H9 (cell line): ENCODE data around the gene TOGARAM2. TPM values are rescaled to one million over a fixed set of nuclear protein-coding genes. Genes with fewer than 3 reads are reported as not detected.

Experiments used
- DNase-seq: peaks from one replicate; pipeline ENCODE4 v3.0.0-alpha.2; 2017
- H2AFZ ChIP-seq: one replicate; pipeline ENCODE4 v1.6.1; 2013; ENCODE audit warnings: mild to moderate bottlenecking, low read length, control low read depth, moderate library complexity
- H2AK5ac ChIP-seq: 2 replicates; pipeline ENCODE4 v1.6.1; 2013; ENCODE audit warnings: low read length, control low read depth, mixed read lengths; ENCODE audit not compliant: insufficient read length
- H2BK120ac ChIP-seq: one replicate; pipeline ENCODE4 v1.6.1; 2013; ENCODE audit warnings: low read depth, mild to moderate bottlenecking, low read length, control low read depth, inconsistent platforms; ENCODE audit not compliant: poor library complexity, severe bottlenecking
- H2BK12ac ChIP-seq: 2 replicates; pipeline ENCODE4 v1.6.1; 2013; ENCODE audit warnings: low read length, control low read depth, mixed read lengths, low read depth; ENCODE audit not compliant: insufficient read length
- H2BK15ac ChIP-seq: 2 replicates; pipeline ENCODE4 v1.6.1; 2013; ENCODE audit warnings: low read depth, low read length, control low read depth
- H2BK20ac ChIP-seq: one replicate; pipeline ENCODE4 v1.6.1; 2013; ENCODE audit warnings: low read depth, mild to moderate bottlenecking, low read length, control low read depth, inconsistent platforms; ENCODE audit not compliant: poor library complexity, severe bottlenecking
- H2BK5ac ChIP-seq: 2 replicates; pipeline ENCODE4 v1.6.1; 2013; ENCODE audit warnings: low read length, control low read depth, mixed read lengths; ENCODE audit not compliant: insufficient read length
- H3K14ac ChIP-seq: 2 replicates; pipeline ENCODE4 v1.6.1; 2013; ENCODE audit warnings: low read length, control low read depth; ENCODE audit not compliant: insufficient read depth
- H3K18ac ChIP-seq: 2 replicates; pipeline ENCODE4 v1.6.1; 2013; ENCODE audit warnings: low read depth, mild to moderate bottlenecking, mixed read lengths, low read length, control low read depth; ENCODE audit not compliant: insufficient read length
- H3K23ac ChIP-seq: 2 replicates; pipeline ENCODE4 v1.6.1; 2013; ENCODE audit warnings: low read length, control low read depth, mixed read lengths, low read depth; ENCODE audit not compliant: insufficient read length
- H3K23me2 ChIP-seq: 2 replicates; pipeline ENCODE4 v1.6.1; 2013; ENCODE audit warnings: low read depth, mild to moderate bottlenecking, mixed read lengths, low read length, control low read depth; ENCODE audit not compliant: insufficient read length, poor library complexity, severe bottlenecking
- H3K27ac ChIP-seq: 2 replicates; pipeline ENCODE4 v1.5.1; 2013; ENCODE audit warnings: low read length, control low read depth, mixed read lengths, low read depth; ENCODE audit not compliant: insufficient read length
- H3K27me3 ChIP-seq: 2 replicates; pipeline ENCODE4 v1.6.1; 2013; ENCODE audit warnings: low read length, control low read depth, inconsistent platforms; ENCODE audit not compliant: insufficient read depth
- H3K4ac ChIP-seq: 2 replicates; pipeline ENCODE4 v1.6.1; 2013; ENCODE audit warnings: low read depth, mild to moderate bottlenecking, control low read depth, inconsistent platforms, low read length, moderate library complexity
- H3K4me1 ChIP-seq: 2 replicates; pipeline ENCODE4 v1.6.1; 2013; ENCODE audit warnings: low read length, control low read depth, inconsistent platforms; ENCODE audit not compliant: insufficient read depth
- H3K4me2 ChIP-seq: 2 replicates; pipeline ENCODE4 v1.6.1; 2013; ENCODE audit warnings: low read length, control low read depth, mixed read lengths; ENCODE audit not compliant: insufficient read length, insufficient read depth
- H3K56ac ChIP-seq: 2 replicates; pipeline ENCODE4 v1.6.1; 2013; ENCODE audit warnings: low read depth, mild to moderate bottlenecking, mixed read lengths, low read length, control low read depth; ENCODE audit not compliant: insufficient read length
- H3K79me1 ChIP-seq: 2 replicates; pipeline ENCODE4 v1.6.1; 2013; ENCODE audit warnings: low read depth, mild to moderate bottlenecking, moderate library complexity, low read length, control low read depth, inconsistent platforms; ENCODE audit not compliant: insufficient read depth, poor library complexity, severe bottlenecking
- H3K79me2 ChIP-seq: 2 replicates; pipeline ENCODE4 v1.6.1; 2013; ENCODE audit warnings: low read length, control low read depth, inconsistent platforms; ENCODE audit not compliant: insufficient read depth
- H3K9ac ChIP-seq: 2 replicates; pipeline ENCODE4 v1.6.1; 2013; ENCODE audit warnings: low read length, control low read depth, mixed read lengths; ENCODE audit not compliant: insufficient read length; ENCODE audit errors: extremely low read depth
- H3K9me3 ChIP-seq: one replicate; pipeline ENCODE4 v1.6.1; 2013; ENCODE audit warnings: low read depth, low read length, inconsistent platforms; ENCODE audit not compliant: control insufficient read depth
- H3T11ph ChIP-seq: one replicate; pipeline ENCODE4 v1.6.1; 2013; ENCODE audit warnings: mild to moderate bottlenecking, low read length, control low read depth, inconsistent platforms
- H4K20me1 ChIP-seq: one replicate; pipeline ENCODE4 v1.6.1; 2013; ENCODE audit not compliant: control insufficient read depth, insufficient read length, insufficient read depth
- H4K5ac ChIP-seq: 2 replicates; pipeline ENCODE4 v1.6.1; 2013; ENCODE audit warnings: low read depth, mild to moderate bottlenecking, mixed read lengths, low read length, control low read depth; ENCODE audit not compliant: insufficient read length
- H4K8ac ChIP-seq: replicated peaks from 2 replicates; pipeline ENCODE4 v1.6.1; 2013; ENCODE audit warnings: low read length, control low read depth, mixed read lengths, low read depth; ENCODE audit not compliant: insufficient read length
- H4K91ac ChIP-seq: 2 replicates; pipeline ENCODE4 v1.6.1; 2013; ENCODE audit warnings: low read depth, mild to moderate bottlenecking, moderate library complexity, mixed read lengths, low read length, control low read depth; ENCODE audit not compliant: insufficient read length
- H3K27ac Mint-ChIP-seq, 3 experiments: 2 replicates in 2 of 3; 3 replicates in 1 of 3; pipeline ENCODE4 v1.8.0; 2020 to 2021; ENCODE audit warnings: mixed read lengths in 3 of 3, mild to moderate bottlenecking in 1 of 3, moderate library complexity in 1 of 3
- H3K27me3 Mint-ChIP-seq: 2 replicates; pipeline ENCODE4 v1.8.0; 2021; ENCODE audit warnings: low read depth, mild to moderate bottlenecking, moderate library complexity, mixed read lengths
- H3K36me3 Mint-ChIP-seq, 3 experiments: 2 replicates in 2 of 3; 3 replicates in 1 of 3; pipeline ENCODE4 v1.8.0; 2020 to 2021; ENCODE audit warnings: low read depth in 3 of 3, mixed read lengths in 3 of 3; ENCODE audit not compliant: insufficient read depth in 1 of 3
- H3K4me1 Mint-ChIP-seq, 2 experiments: 2 replicates each; pipeline ENCODE4 v1.8.0; 2020; ENCODE audit warnings: mixed read lengths in 2 of 2
- H3K4me3 Mint-ChIP-seq, 2 experiments: 2 replicates in 1 of 2; 3 replicates in 1 of 2; pipeline ENCODE4 v1.8.0; 2020 to 2021; ENCODE audit warnings: mild to moderate bottlenecking in 2 of 2, mixed read lengths in 2 of 2, moderate library complexity in 1 of 2
- H3K9me3 Mint-ChIP-seq, 2 experiments: 2 replicates in 1 of 2; 3 replicates in 1 of 2; pipeline ENCODE4 v1.8.0; 2020; ENCODE audit warnings: mild to moderate bottlenecking in 2 of 2, mixed read lengths in 2 of 2, moderate library complexity in 1 of 2
- CTCF ChIP-seq: fragments of 200-600 bp; sonication (generic); conservative IDR thresholded peaks from 3 replicates; pipeline ENCODE4 v1.8.0; 2021; ENCODE audit warnings: antibody characterized with exemption, mild to moderate bottlenecking
- WGBS: extraction: QIAGEN DNeasy Blood & Tissue Kit; methylation state at CpG from one replicate; pipeline ENCODE4 v1.1.7; 2013; ENCODE audit warnings: missing lambda C conversion rate, low lambda C conversion rate, mixed read lengths; ENCODE audit not compliant: insufficient read length; ENCODE audit errors: extremely low coverage; 5-methylcytosine and 5-hydroxymethylcytosine counted together
- total RNA-seq: library from RNA; stranded (reverse); gene quantifications from 2 replicates; pipeline ENCODE4 v1.2.1, GENCODE V29; 2021

Gene TOGARAM2
- total RNA-seq, 1 experiment from 2014 or later: 0.83 TPM

GRCh38 chr2:29009270-29009669, 28.2 kb downstream of the TOGARAM2 start:
- Mint-ChIP-seq H3K4me3 (no peak overlapping the region), H3K27ac (peak overlapping the region in 1 of 3 experiments; percentile 32; a peak in 2 of 7 replicates), H3K36me3 (no peaks in the 10 kb centered on the region), H3K4me1 (peaks cover 17 to 24% of the 10 kb centered on the region in 2 experiments), H3K27me3 (no peaks in the 10 kb centered on the region), H3K9me3 (no peaks in the 10 kb centered on the region)
- no peak overlapping the region for H3K4me2 ChIP-seq
- no peak overlapping the region for H3K4ac ChIP-seq
- H3K23me2 ChIP-seq: no peaks in the 10 kb centered on the region
- H3K4me1 ChIP-seq: no peaks in the 10 kb centered on the region; the same call in 1 of the 2 replicates
- H4K20me1 ChIP-seq: no peaks in the 10 kb centered on the region
- H3K23ac ChIP-seq: no peak overlapping the region
- H2BK120ac ChIP-seq: no peak overlapping the region
- no peak overlapping the region for H3K18ac ChIP-seq
- H4K5ac ChIP-seq: no peak overlapping the region
- H2AFZ ChIP-seq: no peak overlapping the region
- H3K27me3 ChIP-seq: no peaks in the 10 kb centered on the region
- H2BK20ac ChIP-seq: no peak overlapping the region
- H3K9me3 ChIP-seq: no peaks in the 10 kb centered on the region
- no peak overlapping the region for H2BK12ac ChIP-seq
- H3K79me2 ChIP-seq: no peaks in the 10 kb centered on the region
- H3K14ac ChIP-seq: no peak overlapping the region
- H4K8ac ChIP-seq: no peak overlapping the region
- H2AK5ac ChIP-seq: no peak overlapping the region
- no peak overlapping the region for H4K91ac ChIP-seq
- no peak overlapping the region for H3K27ac ChIP-seq
- no peak for DNase-seq
- H3K79me1 ChIP-seq: no peaks in the 10 kb centered on the region
- no peak overlapping the region for H3K56ac ChIP-seq
- WGBS: no CpG with 5 or more reads among the region's 9 CpGs
- H3T11ph ChIP-seq: no peak overlapping the region
- no peak overlapping the region for H2BK15ac ChIP-seq
- no peak overlapping the region for H3K9ac ChIP-seq
- no peak overlapping the region for H2BK5ac ChIP-seq
- no peak for TF ChIP-seq CTCF
